Occipital lobe (tissue), 2 donors: ENCODE measurements around the gene BIRC6. TPM values are rescaled to one million over a fixed set of nuclear protein-coding genes. Genes with fewer than 3 reads are reported as not detected.
"Not testable (repeated sequence)": the region's sequence is repeated elsewhere in the genome, so short reads cannot be mapped to it uniquely, and the experiment has no call there.

Experiments used
- DNase-seq: peaks from one replicate; lab custom pipeline; 2025; lab: John Stamatoyannopoulos, UW
- total RNA-seq: library from RNA; depleted of rRNA; stranded (reverse); fragments of >200 nt; gene quantifications from one replicate; pipeline ENCODE4 v1.2.3, GENCODE V29; 2014

BIRC6 gene
- total RNA-seq, 1 donor from 2014 or later: 272 TPM

DNA sequence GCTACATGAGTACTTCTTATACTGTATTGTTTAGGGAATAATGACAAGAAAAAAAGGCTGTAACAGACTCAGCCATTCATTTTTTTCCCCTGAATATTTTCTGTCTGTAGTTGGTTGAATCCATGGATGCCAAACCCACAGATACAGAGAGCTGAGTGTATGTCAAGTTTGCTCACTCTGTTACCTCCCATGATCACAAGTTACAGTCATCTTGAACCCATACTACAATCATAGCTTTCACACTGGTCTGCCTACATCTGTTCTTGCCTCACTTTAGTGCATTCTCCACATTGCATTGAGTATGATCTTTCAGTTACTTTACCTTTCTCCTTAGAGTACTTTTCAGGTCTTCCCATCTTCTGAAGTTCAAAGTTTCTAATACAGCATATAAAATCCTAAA, 94.0 kb downstream of the BIRC6 start:
- DNase-seq: no peak

DNA sequence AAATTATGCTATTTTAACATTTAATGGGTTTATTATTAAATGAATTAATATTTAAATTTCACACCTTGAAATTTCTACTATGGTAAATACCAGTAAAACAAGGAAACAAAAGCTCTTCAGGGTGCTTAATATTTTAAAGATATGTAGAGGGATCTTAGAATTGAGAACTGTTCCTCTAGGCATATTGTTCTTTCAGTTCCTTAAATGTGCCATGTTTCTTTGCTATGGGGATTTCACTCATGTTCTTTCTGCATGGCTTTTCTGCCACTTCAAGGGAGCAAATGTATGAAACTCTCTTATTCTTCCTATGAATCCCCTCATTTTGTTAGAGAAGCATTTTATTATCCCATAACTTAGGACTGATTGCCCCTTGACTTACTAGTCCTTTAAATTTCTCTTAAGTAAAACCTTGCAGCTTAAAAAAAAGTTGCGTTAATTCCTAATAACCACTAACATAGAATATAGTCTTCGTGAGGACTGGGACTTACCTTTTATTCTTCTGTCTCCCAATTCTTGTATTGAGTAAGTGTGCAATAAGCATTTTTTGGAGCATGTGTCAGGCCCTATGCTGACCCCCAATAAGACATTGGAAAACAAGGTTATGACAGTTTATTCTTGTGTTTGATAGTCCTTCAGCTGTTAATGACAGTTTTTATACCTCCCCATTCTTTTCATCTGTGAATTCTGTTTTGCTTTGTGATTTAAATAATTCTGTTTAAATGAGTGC, 95.7 kb downstream of the BIRC6 start:
- DNase-seq: no peak

DNA sequence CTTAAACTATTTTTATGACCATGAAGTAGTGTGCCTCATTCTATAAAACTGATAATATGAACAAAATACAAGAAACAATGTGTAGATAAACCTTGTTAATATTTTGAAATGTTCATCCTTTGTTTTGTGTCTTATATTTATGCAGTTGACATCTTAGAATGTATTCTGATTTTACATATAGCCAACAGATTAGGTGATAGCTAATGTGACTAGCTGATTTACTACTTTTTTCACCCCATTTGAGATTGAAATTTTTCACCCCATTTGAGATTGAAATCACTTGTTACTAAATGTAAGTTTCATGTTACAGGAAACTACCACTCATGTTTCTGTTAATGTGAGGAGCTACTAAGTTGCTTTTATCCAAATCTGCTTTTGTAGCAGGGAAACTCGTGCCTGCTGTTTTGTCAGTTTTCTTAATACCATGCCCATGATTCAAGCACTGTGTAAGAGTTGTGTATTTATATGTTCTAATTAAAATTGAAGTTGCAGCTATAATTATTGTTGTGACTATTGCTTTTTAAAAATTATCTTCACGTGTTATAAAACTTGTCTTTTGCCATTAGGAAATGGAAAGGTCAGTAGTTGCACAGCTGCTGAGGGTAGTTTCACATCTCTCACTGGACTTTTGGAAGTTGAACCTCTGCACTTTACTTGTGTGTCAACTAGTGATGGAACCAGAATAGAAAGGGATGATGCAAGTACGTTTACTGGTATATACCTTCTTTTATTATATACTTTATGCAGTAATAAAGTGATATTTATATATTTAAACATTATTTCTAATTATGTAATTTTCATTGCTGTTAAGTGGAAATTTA, 96.6 kb downstream of the BIRC6 start:
- DNase-seq: no peak

- no peak for DNase-seq
These were observed 99.0 kb downstream of the BIRC6 start for GRCh38 chr2:32455816-32456215.

DNA sequence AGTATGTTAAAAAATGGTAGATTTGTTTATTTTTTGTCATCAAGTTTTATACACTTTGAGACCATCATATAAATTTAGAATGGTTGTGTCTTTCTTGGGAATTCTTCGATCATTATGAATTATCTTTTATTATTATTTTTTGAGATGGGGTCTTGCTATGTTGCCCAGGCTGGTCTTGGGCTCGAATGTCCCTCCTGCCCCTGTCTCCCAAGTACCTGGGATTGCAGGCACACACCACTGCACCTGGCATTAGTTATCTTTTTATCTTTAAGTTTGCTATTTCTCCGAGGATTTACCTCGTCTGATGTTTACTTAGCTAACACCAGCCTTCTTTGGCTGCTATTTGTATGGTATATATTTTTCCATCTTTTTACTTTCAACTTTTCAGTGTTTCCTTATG, 100.0 kb downstream of the BIRC6 start:
- no peak for DNase-seq

- no peak for DNase-seq
These were observed 101.0 kb downstream of the BIRC6 start for GRCh38 chr2:32457814-32458213.

- DNase-seq: not testable (repeated sequence)
These were observed 104.0 kb downstream of the BIRC6 start for GRCh38 chr2:32460861-32461260.

DNA sequence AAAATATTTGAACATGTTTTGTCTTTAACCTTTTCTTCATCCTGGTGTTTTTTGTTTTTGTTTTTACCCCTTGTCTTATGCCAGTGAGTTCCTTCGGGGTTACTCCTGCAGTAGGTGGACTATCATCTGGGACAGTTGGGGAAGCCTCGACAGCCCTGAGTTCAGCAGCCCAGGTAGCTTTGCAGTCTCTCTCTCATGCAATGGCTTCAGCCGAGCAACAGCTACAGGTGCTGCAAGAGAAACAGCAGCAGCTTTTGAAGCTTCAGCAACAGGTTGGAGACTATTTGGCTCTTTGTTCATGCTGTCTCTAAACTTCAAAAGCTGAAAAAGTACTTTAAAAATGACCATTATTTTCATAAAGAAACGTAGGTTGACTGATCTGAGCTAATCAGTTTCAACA, 106.3 kb downstream of the BIRC6 start:
- no peak for DNase-seq

GRCh38 chr2:32464431-32464830, 107.6 kb downstream of the BIRC6 start:
- DNase-seq: no peak

DNA sequence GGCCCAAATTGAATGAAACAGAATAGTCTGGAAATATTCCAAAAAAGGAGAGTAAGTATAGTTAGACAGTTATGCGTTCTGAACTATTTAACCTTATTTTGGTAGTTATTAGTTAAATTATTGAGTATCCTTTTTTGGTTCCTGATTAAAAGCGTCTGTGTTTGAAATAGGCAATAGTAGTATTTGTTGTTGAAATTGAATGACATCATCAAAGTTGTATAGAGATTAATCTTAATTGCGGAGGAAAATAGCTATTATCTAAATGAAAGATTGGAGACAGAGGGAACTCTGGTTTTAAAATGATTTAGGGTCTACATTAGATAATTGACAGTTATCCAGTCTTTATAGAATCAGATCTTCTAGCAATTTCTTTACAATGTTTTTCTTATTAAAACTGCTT, 115.8 kb downstream of the BIRC6 start:
- DNase-seq: no peak

- no peak for DNase-seq
These were observed 117.6 kb downstream of the BIRC6 start for GRCh38 chr2:32474381-32474780.

- DNase-seq: no peak
These were observed 122.2 kb downstream of the BIRC6 start for GRCh38 chr2:32478889-32479620.

- DNase-seq: no peak
These were observed 123.2 kb downstream of the BIRC6 start for GRCh38 chr2:32479993-32480392.

DNA sequence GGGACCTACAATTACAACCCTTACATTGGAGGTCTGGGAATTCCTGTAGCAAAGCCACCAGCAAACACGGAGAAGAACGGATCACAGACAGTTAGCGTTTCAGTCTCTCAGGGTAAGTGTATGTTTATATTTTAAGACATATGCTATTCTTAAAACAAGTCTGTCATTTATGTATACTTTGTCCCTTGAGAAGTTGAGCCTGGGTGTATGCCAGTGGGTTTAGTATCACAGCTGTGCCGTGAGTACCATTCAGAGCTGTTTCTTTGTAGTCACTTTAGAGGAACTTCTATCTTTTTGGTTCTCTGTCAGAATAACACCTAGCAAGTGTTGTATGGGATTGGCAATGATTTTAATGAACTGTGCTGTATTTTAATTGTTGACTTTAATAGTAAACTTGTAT, 125.6 kb downstream of the BIRC6 start:
- DNase-seq: no peak

- no peak for DNase-seq
These were observed 128.1 kb downstream of the BIRC6 start for GRCh38 chr2:32484937-32485336.

GRCh38 chr2:32485399-32485798, 128.6 kb downstream of the BIRC6 start:
- DNase-seq: no peak

- no peak for DNase-seq
These were observed 132.2 kb downstream of the BIRC6 start for GRCh38 chr2:32489061-32489460.

DNA sequence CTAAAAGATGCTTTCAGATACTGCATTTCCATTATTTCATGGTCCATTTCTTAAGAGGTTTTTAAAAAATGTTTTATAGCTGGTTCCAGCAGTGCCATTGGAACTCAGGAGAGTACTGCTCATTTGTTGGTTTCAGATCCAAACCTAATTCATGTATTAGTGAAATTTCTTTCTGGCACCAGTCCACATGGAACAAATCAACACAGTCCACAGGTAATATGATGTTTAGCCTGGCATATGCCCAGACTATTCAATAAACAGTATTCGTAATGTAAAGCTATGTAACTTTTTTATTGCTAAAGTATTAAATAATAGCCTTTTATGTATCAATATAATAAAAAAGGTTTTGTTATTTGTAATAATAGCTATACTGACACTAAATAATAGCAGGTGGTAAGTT, 134.5 kb downstream of the BIRC6 start:
- DNase-seq: no peak

- no peak for DNase-seq
These were observed 138.3 kb downstream of the BIRC6 start for GRCh38 chr2:32495139-32495538.

DNA sequence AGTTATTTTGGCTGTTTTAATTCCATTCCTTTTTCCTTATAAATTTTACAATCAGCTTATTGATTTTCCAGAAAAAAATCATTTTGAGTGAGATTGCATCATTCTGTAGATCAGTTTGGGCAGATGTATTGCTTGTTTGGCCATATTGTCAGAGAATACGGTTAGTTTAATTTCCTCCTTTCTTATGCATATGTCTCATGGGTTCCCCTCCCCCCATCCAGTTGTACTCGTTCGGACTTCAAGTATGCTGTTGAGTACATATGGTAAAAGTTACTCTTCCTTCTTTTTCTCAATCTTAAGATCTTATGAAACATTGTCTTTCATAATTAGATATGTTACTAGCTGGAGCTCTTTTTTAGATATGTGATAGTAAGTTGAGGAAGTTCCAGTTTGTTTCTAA, 139.8 kb downstream of the BIRC6 start:
- no peak for DNase-seq

- DNase-seq: no peak
These were observed 141.5 kb downstream of the BIRC6 start for GRCh38 chr2:32498306-32498705.

- no peak for DNase-seq
These were observed 146.1 kb downstream of the BIRC6 start for GRCh38 chr2:32502941-32503340.
